Measurements from ENCODE around the gene DUXA.

DNA sequence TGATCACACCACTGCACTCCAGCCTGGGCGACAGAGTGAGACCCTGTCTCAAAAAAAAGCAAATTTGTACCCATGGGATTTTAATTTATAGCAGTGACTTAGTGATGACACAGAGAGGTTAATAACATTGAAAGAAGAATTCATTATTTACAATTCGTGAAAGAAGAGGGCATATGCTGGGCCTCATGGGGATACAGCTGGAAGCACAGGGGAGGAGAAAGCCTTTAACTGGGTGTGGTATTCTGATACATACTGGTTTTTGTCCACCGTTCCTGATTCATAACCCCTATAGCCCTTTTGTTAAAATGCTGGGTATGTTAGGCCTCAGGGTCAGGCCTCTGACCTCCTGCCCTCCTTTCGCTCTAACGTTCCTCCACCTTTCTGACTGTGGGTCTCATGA, 34.9 kb upstream of the DUXA start:
- TF ChIP-seq ELF4 (IDR thresholded peaks at IDR 0.05): no peak
- TF ChIP-seq, protein P1, sequence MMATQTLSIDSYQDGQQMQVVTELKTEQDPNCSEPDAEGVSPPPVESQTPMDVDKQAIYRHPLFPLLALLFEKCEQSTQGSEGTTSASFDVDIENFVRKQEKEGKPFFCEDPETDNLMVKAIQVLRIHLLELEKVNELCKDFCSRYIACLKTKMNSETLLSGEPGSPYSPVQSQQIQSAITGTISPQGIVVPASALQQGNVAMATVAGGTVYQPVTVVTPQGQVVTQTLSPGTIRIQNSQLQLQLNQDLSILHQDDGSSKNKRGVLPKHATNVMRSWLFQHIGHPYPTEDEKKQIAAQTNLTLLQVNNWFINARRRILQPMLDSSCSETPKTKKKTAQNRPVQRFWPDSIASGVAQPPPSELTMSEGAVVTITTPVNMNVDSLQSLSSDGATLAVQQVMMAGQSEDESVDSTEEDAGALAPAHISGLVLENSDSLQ (IDR thresholded peaks at IDR 0.05): no peak
- no peak for TF ChIP-seq FOXK2 (IDR thresholded peaks at IDR 0.05)
- no peak for TF ChIP-seq SUZ12 (IDR thresholded peaks at IDR 0.05)
- TF ChIP-seq ZNF384 (IDR thresholded peaks at IDR 0.05): no peak
- no peak for TF ChIP-seq FOXM1 (IDR thresholded peaks at IDR 0.05; ENCODE audit: borderline replicate concordance)
- no peak for TF ChIP-seq ARNT (IDR thresholded peaks at IDR 0.05)
- TF ChIP-seq BHLHE40 (IDR thresholded peaks at IDR 0.05; ENCODE audit: borderline replicate concordance): no peak
- no peak for TF ChIP-seq SP1 (IDR thresholded peaks at IDR 0.05)
- no peak for TF ChIP-seq L3MBTL2 (conservative IDR thresholded peaks at IDR 0.05)
- TF ChIP-seq TARDBP (IDR thresholded peaks at IDR 0.05): no peak
- TF ChIP-seq FOXA1 (IDR thresholded peaks at IDR 0.05): no peak
- TF ChIP-seq CTBP1 (IDR thresholded peaks at IDR 0.05; ENCODE audit: borderline replicate concordance): no peak
- no peak for TF ChIP-seq NFRKB (IDR thresholded peaks at IDR 0.05)
